GM10248 (cell line): ENCODE data around the gene PDE1A.

Source experiments
- CTCF ChIA-PET: fragments of 300-600 bp; sonication (Branson Sonifier 250); formaldehyde crosslinking; extraction: SDS; loops from one replicate; lab custom pipeline; 2021; ENCODE audit warnings: antibody characterized with exemption; lab: Yijun Ruan, JAX
- POLR2A ChIA-PET: fragments of 350-650 bp; sonication (Branson Sonifier 250); formaldehyde crosslinking; extraction: SDS; loops from one replicate; lab custom pipeline; 2020; ENCODE audit warnings: antibody characterized with exemption; lab: Yijun Ruan, JAX
- DNase-seq: peaks from one replicate; pipeline ENCODE4 v3.0.0; 2012; ENCODE audit errors: extremely low spot score
- TF ChIP-seq, protein P1 (sequence below): IDR thresholded peaks from 2 replicates; pipeline ENCODE4 v1.5.1; 2012; ENCODE audit warnings: mild to moderate bottlenecking, low read depth; ENCODE audit errors: extremely low read depth, missing control alignments, control extremely low read depth

Gene PDE1A

GRCh38 chr2:182128821-182129707, 297.8 kb downstream of the PDE1A start:
- TF ChIP-seq, protein P1, sequence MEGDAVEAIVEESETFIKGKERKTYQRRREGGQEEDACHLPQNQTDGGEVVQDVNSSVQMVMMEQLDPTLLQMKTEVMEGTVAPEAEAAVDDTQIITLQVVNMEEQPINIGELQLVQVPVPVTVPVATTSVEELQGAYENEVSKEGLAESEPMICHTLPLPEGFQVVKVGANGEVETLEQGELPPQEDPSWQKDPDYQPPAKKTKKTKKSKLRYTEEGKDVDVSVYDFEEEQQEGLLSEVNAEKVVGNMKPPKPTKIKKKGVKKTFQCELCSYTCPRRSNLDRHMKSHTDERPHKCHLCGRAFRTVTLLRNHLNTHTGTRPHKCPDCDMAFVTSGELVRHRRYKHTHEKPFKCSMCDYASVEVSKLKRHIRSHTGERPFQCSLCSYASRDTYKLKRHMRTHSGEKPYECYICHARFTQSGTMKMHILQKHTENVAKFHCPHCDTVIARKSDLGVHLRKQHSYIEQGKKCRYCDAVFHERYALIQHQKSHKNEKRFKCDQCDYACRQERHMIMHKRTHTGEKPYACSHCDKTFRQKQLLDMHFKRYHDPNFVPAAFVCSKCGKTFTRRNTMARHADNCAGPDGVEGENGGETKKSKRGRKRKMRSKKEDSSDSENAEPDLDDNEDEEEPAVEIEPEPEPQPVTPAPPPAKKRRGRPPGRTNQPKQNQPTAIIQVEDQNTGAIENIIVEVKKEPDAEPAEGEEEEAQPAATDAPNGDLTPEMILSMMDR, result no peak
- CTCF ChIA-PET, result no interaction called here
- DNase-seq, result no peak
- POLR2A ChIA-PET, result no interaction called here

DNA sequence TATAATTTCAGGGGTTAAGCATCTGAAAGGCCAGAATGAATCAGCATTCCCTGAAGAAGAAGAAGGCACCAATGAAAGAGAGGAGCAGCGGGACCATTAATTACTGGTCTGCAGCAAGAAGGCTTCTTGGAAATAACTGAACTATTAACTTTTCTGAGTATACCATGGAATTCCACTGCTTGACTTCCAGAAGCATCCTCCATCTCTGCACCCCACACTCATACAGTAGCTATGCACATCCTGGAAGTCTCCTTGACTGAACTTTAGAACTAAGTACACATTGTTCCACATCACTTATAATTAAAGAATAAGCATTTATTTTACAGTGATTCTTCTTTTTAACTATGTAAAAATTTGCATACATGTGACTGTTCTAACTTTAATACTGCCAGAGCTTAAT, 309.6 kb downstream of the PDE1A start:
- no peak for DNase-seq

DNA sequence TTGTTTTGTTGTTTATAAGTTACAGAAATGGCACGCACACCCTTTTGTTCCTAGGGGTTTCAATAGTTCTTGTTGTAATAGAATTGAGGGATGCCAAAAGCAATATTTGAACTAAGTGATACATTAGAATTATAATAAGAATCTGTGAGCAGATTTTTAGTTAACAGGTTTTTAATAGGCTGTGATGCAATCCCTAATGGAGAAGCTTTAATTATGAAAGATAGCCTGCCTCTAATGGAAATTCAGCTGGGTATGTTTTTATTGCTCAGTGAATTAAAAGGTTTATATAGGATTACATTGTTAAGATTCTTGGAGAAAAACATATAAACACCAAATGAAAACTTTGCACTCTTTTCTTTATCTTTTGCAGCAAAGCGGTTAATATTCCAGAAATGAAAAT, 310.1 kb downstream of the PDE1A start:
- ChIA-PET POLR2A (no interaction called here), CTCF (interaction anchor here (1.1 to 1.5 kb wide), 2 partner anchors 9 to 24 kb away, joined by 3 to 4 read pairs; no protein-coding TSS in a partner anchor)

More for the DNA sequence above, 309.6 kb downstream of the PDE1A start:
- ChIA-PET POLR2A (no interaction called here), CTCF (interaction anchor here (1.1 to 1.6 kb wide), 3 partner anchors 8 to 24 kb away, joined by 3 to 4 read pairs (median 4); no protein-coding TSS in a partner anchor)
- TF ChIP-seq, protein P1, result no peak

GRCh38 chr2:182115258-182115657, 311.6 kb downstream of the PDE1A start:
- TF ChIP-seq, protein P1, result no peak
- DNase-seq, result no peak
- CTCF ChIA-PET, result no interaction called here
- POLR2A ChIA-PET, result no interaction called here

More for the DNA sequence above, 310.1 kb downstream of the PDE1A start:
- TF ChIP-seq, protein P1, result no peak
- no peak for DNase-seq

DNA sequence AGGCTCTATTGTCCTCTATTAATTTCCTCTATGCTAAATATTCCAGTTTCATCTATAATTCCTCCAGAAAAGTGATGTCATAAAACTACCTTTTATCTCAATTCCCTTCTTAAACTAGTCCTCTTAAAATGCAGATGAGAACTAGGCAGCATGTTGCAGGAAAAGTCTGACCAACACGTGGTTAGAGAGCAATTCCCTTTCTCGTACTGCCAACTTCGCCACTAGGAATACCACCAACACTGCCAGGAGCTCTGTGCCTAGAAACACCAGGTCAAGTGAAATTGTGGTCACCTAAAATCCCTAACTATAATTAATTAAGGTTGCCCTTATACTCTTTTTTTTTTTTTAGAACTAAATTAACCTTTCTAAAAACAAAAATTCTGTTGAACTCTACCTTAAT, 313.5 kb downstream of the PDE1A start:
- TF ChIP-seq, protein P1, result no peak
- no peak for DNase-seq
- CTCF ChIA-PET, result no interaction called here
- POLR2A ChIA-PET, result no interaction called here

DNA sequence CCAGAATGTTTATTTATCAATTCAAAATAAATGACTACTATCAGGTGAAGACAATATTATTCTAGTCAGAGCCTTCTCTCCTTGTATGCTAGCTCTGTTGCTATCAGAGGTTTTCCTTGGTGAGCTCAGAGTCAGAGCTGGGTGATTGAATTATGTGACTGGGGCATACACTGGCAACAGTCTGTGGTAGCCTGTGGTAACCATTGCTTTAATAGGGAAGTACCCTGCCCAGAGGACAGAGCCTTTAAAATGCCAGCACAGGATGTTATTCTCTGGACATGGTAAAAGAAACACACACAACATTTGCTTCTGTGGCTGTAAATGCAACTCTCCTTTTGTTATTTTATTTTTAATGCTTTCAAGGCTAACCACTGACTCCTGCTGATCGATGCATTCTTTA, 316.5 kb downstream of the PDE1A start:
- CTCF ChIA-PET, result interaction anchor here (1.3 to 1.6 kb wide), 2 partner anchors 8 to 32 kb away, joined by 4 read pairs; no protein-coding TSS in a partner anchor
- POLR2A ChIA-PET, result no interaction called here
- TF ChIP-seq, protein P1, result no peak
- DNase-seq, result no peak
